ENCODE results near the gene ZNF732. TPM values are rescaled to one million over a fixed set of nuclear protein-coding genes. Genes with fewer than 3 reads are reported as not detected.
A peak's percentile ranks its signal among the peaks of the same experiment; 100 is the strongest.
"Not testable (repeated sequence)": the region's sequence is repeated elsewhere in the genome, so short reads cannot be mapped to it uniquely, and the experiment has no call there.

Gene ZNF732
- total and polyA plus RNA-seq, 5 donors from 2014 or later, result not detected

DNA sequence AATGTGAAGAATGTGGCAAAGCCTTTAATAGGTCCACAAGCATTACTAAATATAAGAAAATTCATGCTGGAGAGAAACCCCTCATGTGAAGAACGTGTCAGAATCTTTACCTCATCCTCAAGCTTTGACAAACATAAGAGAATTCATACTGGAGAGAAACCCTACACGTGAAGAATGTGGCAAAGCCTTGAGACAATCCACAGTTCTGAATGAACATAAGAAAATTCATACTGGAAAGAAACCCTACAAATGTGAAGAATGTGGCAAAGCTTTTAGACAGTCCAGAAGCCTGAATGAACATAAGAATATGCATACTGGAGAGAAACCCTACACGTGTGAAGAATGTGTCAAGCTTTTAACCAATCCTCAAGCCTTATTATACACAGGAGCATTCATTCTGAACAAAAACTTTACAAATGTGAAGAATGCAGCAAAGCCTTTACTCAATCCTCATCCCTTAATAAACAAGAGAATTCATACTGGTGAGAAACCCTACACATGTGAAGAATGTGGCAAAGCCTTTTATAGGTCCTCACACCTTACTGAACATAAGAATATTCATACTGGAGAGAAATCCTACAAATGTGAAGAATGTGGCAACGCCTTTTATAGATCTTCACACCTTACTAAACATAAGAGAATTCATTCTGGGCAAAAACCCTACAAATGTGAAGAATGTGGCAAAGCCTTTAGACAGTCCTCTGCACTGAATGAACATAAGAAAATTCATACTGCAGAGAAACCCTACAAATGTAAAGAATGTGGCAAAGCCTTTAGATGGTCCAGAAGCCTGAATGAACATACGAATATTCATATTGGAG is 51.1 kb downstream of the ZNF732 start:
- no peaks in the 10 kb centered on the region for H3K36me3 Mint-ChIP-seq
- H3K4me3 ChIP-seq (ENCODE audit: low read depth, low read length), result no peak overlapping the region
- H3K27ac ChIP-seq (ENCODE audit: insufficient read depth, low read length, poor library complexity, severe bottlenecking), result no peak overlapping the region
- no peaks in the 10 kb centered on the region for H3K4me1 Mint-ChIP-seq
- H3K9me3 Mint-ChIP-seq, result peaks cover 4 to 60% (median 20%) of the 10 kb centered on the region in 7 donors
- H3K4me1 ChIP-seq (ENCODE audit: control insufficient read depth, insufficient read depth, low read length, poor library complexity, severe bottlenecking), result no peaks in the 10 kb centered on the region
- ATAC-seq (ENCODE audit: low read depth in 2 of 2), result no peak
- no peak overlapping the region for H3K4me3 Mint-ChIP-seq
- no peaks in the 10 kb centered on the region for H3K27me3 ChIP-seq (ENCODE audit: control insufficient read depth, insufficient read depth, low read length)
- peaks cover 68 to 84% of the 10 kb centered on the region in 2 experiments for H3K9me3 ChIP-seq (ENCODE audit: control insufficient read depth in 2 of 2, low read length in 2 of 2)
- H3K36me3 ChIP-seq (ENCODE audit: control insufficient read depth, insufficient read depth, low read length), result no peaks in the 10 kb centered on the region
- H3K27ac Mint-ChIP-seq, result no peak overlapping the region
- no peaks in the 10 kb centered on the region for H3K27me3 Mint-ChIP-seq
- DNase-seq, result no peak

DNA sequence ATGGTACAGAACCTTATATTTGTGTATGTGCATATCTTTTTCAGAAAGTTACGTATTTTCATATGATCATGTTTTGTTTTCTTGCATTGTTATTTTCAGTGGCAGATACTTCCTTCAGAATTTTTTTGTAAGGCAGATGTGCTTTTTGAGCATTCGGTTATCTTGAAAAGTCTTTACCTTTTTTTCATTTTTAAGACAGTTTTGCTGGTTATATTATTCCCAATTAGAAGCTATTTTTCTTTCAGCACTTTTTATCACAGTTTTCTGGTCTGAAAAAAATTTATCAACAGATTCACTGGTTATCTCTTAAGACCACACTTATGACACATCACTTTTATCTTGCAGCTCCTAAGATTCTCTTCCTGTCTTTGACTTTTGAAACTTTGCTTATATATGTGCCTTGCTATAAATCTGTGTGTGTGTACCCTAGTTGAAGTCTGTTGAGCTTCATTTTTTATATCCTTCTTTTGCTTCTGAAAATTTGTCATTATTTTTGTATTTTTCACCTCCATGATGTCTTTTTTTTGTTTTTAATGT is 53.1 kb downstream of the ZNF732 start:
- Mint-ChIP-seq H3K4me3 (no peak overlapping the region), H3K27ac (no peak overlapping the region), H3K27me3 (no peaks in the 10 kb centered on the region), H3K4me1 (no peaks in the 10 kb centered on the region), H3K9me3 (peaks cover 4 to 69% (median 25%) of the 10 kb centered on the region in 7 donors), H3K36me3 (no peaks in the 10 kb centered on the region)
- Histone ChIP-seq H3K9me3 (ENCODE audit: control insufficient read depth in 2 of 2, low read length in 2 of 2) (peaks cover 58 to 69% of the 10 kb centered on the region in 2 experiments), H3K36me3 (ENCODE audit: control insufficient read depth, insufficient read depth, low read length) (no peaks in the 10 kb centered on the region), H3K27me3 (ENCODE audit: control insufficient read depth, insufficient read depth, low read length) (no peaks in the 10 kb centered on the region), H3K4me3 (ENCODE audit: low read depth, low read length) (no peak overlapping the region), H3K4me1 (ENCODE audit: control insufficient read depth, insufficient read depth, low read length, poor library complexity, severe bottlenecking) (no peaks in the 10 kb centered on the region), H3K27ac (ENCODE audit: insufficient read depth, low read length, poor library complexity, severe bottlenecking) (no peak overlapping the region)
- DNase-seq (no peak), ATAC-seq (ENCODE audit: low read depth in 2 of 2) (no peak)

DNA sequence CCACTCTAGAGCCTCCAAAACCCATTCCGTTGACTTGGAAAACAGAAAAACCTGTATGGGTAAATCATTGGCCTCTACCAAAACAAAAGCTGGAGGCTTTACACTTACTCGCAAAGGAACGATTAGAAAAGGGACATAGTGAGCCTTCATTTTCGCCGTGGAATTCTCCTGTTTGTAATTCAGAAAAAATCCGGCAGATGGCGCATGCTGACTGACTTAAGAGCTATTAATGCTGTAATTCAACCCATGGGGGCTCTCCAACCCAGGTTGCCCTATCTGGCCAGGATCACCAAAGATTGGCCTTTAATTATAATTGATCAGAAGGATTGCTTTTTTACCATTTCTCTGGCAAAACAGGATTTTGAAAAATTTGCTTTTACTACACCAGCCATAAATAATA is 60.8 kb downstream of the ZNF732 start:
- Histone ChIP-seq H3K4me1 (ENCODE audit: control insufficient read depth, insufficient read depth, low read length, poor library complexity, severe bottlenecking) (no peaks in the 10 kb centered on the region), H3K4me3 (ENCODE audit: low read depth, low read length) (no peak overlapping the region), H3K27ac (ENCODE audit: insufficient read depth, low read length, poor library complexity, severe bottlenecking) (no peak overlapping the region), H3K9me3 (ENCODE audit: control insufficient read depth in 2 of 2, low read length in 2 of 2) (peaks cover 3 to 11% of the 10 kb centered on the region in 2 experiments), H3K27me3 (ENCODE audit: control insufficient read depth, insufficient read depth, low read length) (no peaks in the 10 kb centered on the region), H3K36me3 (ENCODE audit: control insufficient read depth, insufficient read depth, low read length) (no peaks in the 10 kb centered on the region)
- Mint-ChIP-seq H3K9me3 (peaks cover 0 to 25% (median 14%) of the 10 kb centered on the region in 7 donors), H3K36me3 (no peaks in the 10 kb centered on the region), H3K27ac (no peak overlapping the region), H3K4me3 (peak overlapping the region in 1 of 4 donors; percentile 22), H3K4me1 (peaks cover 7 to 11% (median 9%) of the 10 kb centered on the region in 4 donors), H3K27me3 (no peaks in the 10 kb centered on the region)
- ATAC-seq (ENCODE audit: low read depth in 2 of 2), result no peak
- peak; percentile 19 to 60 (median 50) for DNase-seq

DNA sequence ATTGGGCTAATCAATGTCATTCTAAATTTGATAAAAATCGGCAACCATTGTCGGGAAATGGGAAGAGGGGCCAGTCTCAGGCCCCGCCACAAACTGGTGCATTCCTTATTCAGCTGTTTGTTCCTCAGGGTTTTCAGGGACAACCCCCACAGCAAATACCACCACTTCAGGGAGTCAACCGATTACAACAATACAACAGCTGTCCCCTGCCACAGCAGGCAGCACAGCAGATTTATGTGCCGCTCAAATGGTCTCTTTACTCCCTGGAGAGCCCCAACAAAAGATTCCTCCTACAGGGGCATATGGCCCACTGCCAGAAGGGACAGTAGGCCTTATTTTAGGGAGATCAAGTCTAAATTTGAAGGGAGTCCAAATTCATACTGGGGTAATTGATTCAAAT is 61.8 kb downstream of the ZNF732 start:
- no peak for ATAC-seq (ENCODE audit: low read depth in 2 of 2)
- Mint-ChIP-seq H3K4me3 (no peak overlapping the region), H3K36me3 (no peaks in the 10 kb centered on the region), H3K4me1 (peaks cover 7 to 11% (median 9%) of the 10 kb centered on the region in 4 donors), H3K27me3 (no peaks in the 10 kb centered on the region), H3K27ac (no peak overlapping the region), H3K9me3 (peaks cover 0 to 17% (median 9%) of the 10 kb centered on the region in 7 donors)
- no peak overlapping the region for H3K4me3 ChIP-seq (ENCODE audit: low read depth, low read length)
- no peak overlapping the region for H3K27ac ChIP-seq (ENCODE audit: insufficient read depth, low read length, poor library complexity, severe bottlenecking)
- peaks cover under 1 to 6% of the 10 kb centered on the region in 2 experiments for H3K9me3 ChIP-seq (ENCODE audit: control insufficient read depth in 2 of 2, low read length in 2 of 2)
- no peaks in the 10 kb centered on the region for H3K4me1 ChIP-seq (ENCODE audit: control insufficient read depth, insufficient read depth, low read length, poor library complexity, severe bottlenecking)
- H3K36me3 ChIP-seq (ENCODE audit: control insufficient read depth, insufficient read depth, low read length), result no peaks in the 10 kb centered on the region
- H3K27me3 ChIP-seq (ENCODE audit: control insufficient read depth, insufficient read depth, low read length), result no peaks in the 10 kb centered on the region
- DNase-seq, result no peak

DNA sequence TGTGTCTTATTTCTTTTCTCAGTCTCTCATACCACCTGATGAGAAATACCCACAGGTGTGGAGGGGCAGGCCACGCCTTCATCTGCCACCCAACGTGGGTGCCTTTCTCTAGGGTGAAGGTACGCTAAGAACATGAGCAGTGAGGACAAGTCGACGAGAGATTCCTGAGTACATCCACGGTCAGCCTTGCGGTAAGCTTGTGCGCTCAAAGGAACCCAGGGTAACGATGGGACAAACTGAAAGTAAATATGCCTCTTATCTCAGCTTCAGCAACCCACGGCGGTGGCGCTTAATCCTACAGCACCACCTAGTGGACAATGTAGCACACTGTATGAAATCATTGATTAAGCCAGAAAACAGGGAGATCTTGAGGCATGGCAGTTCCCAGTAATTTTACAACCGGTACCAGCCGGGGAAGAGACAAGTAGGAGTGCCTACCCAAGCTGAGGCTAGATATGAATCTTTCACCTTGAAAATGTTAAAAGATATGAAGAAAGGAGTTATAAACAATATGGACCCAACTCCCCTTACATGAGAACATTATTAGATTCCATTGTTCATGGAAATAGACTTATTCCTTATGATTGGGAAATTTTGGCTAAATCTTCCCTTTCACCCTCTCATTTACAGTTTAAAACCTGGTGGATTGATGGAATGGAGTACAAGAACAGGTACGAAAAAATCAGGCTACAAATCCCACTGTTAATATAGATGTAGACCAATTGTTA is 63.0 kb downstream of the ZNF732 start:
- no peaks in the 10 kb centered on the region for H3K4me1 ChIP-seq (ENCODE audit: control insufficient read depth, insufficient read depth, low read length, poor library complexity, severe bottlenecking)
- peak overlapping the region; percentile 58 for H3K27ac ChIP-seq (ENCODE audit: insufficient read depth, low read length, poor library complexity, severe bottlenecking)
- H3K9me3 Mint-ChIP-seq, result peaks cover 0 to 11% (median 5%) of the 10 kb centered on the region in 7 donors
- H3K36me3 Mint-ChIP-seq, result no peaks in the 10 kb centered on the region
- H3K4me1 Mint-ChIP-seq, result peaks cover 7 to 11% (median 9%) of the 10 kb centered on the region in 4 donors
- H3K9me3 ChIP-seq (ENCODE audit: control insufficient read depth in 2 of 2, low read length in 2 of 2), result peaks cover 0 to 4% of the 10 kb centered on the region in 2 experiments
- peak overlapping the region; percentile 70 to 93 (median 88) for H3K4me3 Mint-ChIP-seq
- peak overlapping the region; percentile 86 for H3K4me3 ChIP-seq (ENCODE audit: low read depth, low read length)
- H3K36me3 ChIP-seq (ENCODE audit: control insufficient read depth, insufficient read depth, low read length), result no peaks in the 10 kb centered on the region
- peak; percentile 53 to 85 (median 77) for DNase-seq
- peak overlapping the region; percentile 44 to 92 (median 89) for H3K27ac Mint-ChIP-seq
- H3K27me3 ChIP-seq (ENCODE audit: control insufficient read depth, insufficient read depth, low read length), result no peaks in the 10 kb centered on the region
- no peaks in the 10 kb centered on the region for H3K27me3 Mint-ChIP-seq
- ATAC-seq (ENCODE audit: low read depth in 2 of 2), result peak; percentile 92

DNA sequence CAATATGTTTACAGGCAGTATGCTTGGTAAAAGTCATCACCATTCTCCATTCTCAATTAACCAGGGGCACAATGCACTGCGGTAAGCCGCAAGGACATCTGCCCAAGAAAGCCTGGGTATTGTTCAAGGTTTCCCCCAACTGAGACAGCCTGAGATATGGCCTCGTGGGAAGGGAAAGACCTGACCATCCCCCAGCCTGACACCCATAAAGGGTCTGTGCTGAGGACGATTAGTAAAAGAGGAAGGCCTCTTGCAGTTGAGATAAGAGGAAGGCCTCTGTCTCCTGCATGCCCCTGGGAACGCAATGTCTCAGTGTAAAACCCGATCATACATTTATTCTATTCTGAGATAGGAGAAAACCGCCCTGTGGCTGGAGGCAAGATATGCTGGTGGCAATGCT is 63.9 kb downstream of the ZNF732 start:
- H3K4me1 Mint-ChIP-seq, result peaks cover 7 to 11% (median 9%) of the 10 kb centered on the region in 4 donors
- H3K4me3 ChIP-seq (ENCODE audit: low read depth, low read length); H3K9me3 Mint-ChIP-seq; H3K27me3 ChIP-seq (ENCODE audit: control insufficient read depth, insufficient read depth, low read length); DNase-seq; H3K27me3 Mint-ChIP-seq; H3K36me3 Mint-ChIP-seq; H3K36me3 ChIP-seq (ENCODE audit: control insufficient read depth, insufficient read depth, low read length); H3K4me1 ChIP-seq (ENCODE audit: control insufficient read depth, insufficient read depth, low read length, poor library complexity, severe bottlenecking); ATAC-seq (ENCODE audit: low read depth in 2 of 2); H3K27ac ChIP-seq (ENCODE audit: insufficient read depth, low read length, poor library complexity, severe bottlenecking); H3K9me3 ChIP-seq (ENCODE audit: control insufficient read depth in 2 of 2, low read length in 2 of 2): not testable (repeated sequence)
- H3K4me3 Mint-ChIP-seq, result peak overlapping the region; percentile 70 to 93 (median 88)
- H3K27ac Mint-ChIP-seq, result peak overlapping the region; percentile 87 to 92 (median 89)

DNA sequence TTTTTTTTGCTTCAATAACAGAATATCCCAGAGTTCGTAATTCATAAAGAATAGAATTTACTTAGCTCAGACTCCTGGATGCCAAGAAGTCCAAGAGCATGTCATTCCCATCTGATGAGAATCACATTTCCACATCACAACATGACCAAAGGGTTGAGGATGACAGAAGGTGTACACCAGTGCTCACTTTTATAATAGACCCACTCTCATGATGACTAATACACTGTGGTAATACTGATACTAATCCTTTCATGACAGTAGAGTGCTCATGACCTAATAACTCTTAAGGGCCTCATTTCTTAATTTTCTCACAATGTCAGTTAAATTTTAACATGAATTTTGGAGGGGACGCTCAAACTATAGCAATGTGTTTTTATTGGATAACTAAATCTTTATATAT is 69.2 kb downstream of the ZNF732 start:
- H3K9me3 Mint-ChIP-seq, result peaks cover 0 to 16% (median under 1%) of the 10 kb centered on the region in 7 donors
- no peaks in the 10 kb centered on the region for H3K36me3 Mint-ChIP-seq
- DNase-seq, result no peak
- no peaks in the 10 kb centered on the region for H3K36me3 ChIP-seq (ENCODE audit: control insufficient read depth, insufficient read depth, low read length)
- no peak overlapping the region for H3K4me3 Mint-ChIP-seq
- H3K27ac Mint-ChIP-seq, result no peak overlapping the region
- no peaks in the 10 kb centered on the region for H3K4me1 ChIP-seq (ENCODE audit: control insufficient read depth, insufficient read depth, low read length, poor library complexity, severe bottlenecking)
- peaks cover 0 to under 1% of the 10 kb centered on the region in 2 experiments for H3K9me3 ChIP-seq (ENCODE audit: control insufficient read depth in 2 of 2, low read length in 2 of 2)
- no peaks in the 10 kb centered on the region for H3K4me1 Mint-ChIP-seq
- no peak overlapping the region for H3K27ac ChIP-seq (ENCODE audit: insufficient read depth, low read length, poor library complexity, severe bottlenecking)
- ATAC-seq (ENCODE audit: low read depth in 2 of 2), result no peak
- H3K27me3 Mint-ChIP-seq, result no peaks in the 10 kb centered on the region
- no peaks in the 10 kb centered on the region for H3K27me3 ChIP-seq (ENCODE audit: control insufficient read depth, insufficient read depth, low read length)
- no peak overlapping the region for H3K4me3 ChIP-seq (ENCODE audit: low read depth, low read length)
